RPMI7951 (cell line): ENCODE results near the gene SERGEF. TPM values are rescaled to one million over a fixed set of nuclear protein-coding genes. Genes with fewer than 3 reads are reported as not detected.

Source experiments
- DNase-seq: peaks from one replicate; pipeline ENCODE4 v3.0.0-alpha.2; 2012; ENCODE audit warnings: low read depth
- total RNA-seq: library from RNA; depleted of rRNA; stranded (reverse); fragments of >200 nt; shearing (Covaris generic); gene quantifications from 2 replicates; pipeline ENCODE4 v1.2.3, GENCODE V29; 2014

SERGEF gene
- total RNA-seq, 1 experiment from 2014 or later = 15.6 TPM

DNA sequence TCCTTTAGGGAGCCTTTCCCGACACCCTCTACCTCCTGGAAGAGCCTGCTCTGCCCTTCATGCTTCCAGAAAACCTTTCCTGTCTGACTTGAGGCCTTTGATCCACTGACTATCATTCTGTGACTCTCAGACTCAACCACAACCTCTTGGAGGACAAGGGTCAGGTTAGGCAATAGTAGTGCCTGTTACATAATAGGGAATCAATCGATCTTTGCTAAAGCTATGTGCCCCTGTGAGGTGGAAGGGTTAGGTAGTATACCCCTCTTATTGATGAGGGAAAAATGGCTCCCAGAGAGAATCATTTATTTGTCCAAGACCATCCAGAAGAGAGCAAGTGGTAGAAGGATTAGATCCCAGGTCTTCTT, 262.1 kb downstream of the SERGEF start:
- DNase-seq = no peak

DNA sequence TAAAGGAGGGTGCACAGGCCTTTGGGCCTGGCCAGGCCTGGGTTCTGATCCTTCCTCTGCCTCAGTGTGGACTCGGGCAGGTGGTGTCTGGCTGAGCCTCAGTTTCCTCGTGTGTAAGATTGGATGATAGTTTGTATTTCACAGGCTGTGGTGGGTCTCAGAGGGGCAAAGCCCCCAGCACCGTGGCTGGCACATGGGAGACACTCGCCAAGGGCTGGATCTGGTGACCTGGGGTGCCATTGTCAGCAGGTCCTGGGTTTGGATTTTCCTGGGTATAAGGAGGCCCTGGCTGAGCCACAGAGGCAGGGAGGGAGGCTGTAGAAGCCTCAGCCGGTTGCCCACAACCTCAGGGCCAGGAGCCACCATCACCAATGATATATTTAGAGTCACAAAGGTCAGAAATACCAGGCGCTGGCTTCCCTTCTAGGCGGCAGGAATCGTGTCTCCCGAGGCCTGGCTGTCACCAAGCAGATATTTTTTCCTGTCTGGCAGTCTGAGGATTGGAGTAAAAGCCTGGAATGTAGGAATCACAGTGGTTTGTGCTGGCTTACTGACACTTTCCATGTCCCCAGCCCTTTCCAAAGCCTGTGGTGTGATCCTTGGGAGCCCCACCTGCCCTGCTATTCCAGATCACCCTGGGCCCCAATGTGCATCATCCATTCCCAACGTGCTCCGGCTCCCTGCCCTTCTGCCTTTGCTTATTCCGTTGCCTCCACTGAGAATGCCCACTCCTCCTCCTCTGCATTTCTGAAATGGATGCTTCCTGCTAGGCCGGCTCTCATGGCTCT, 262.6 kb downstream of the SERGEF start:
- no peak for DNase-seq

DNA sequence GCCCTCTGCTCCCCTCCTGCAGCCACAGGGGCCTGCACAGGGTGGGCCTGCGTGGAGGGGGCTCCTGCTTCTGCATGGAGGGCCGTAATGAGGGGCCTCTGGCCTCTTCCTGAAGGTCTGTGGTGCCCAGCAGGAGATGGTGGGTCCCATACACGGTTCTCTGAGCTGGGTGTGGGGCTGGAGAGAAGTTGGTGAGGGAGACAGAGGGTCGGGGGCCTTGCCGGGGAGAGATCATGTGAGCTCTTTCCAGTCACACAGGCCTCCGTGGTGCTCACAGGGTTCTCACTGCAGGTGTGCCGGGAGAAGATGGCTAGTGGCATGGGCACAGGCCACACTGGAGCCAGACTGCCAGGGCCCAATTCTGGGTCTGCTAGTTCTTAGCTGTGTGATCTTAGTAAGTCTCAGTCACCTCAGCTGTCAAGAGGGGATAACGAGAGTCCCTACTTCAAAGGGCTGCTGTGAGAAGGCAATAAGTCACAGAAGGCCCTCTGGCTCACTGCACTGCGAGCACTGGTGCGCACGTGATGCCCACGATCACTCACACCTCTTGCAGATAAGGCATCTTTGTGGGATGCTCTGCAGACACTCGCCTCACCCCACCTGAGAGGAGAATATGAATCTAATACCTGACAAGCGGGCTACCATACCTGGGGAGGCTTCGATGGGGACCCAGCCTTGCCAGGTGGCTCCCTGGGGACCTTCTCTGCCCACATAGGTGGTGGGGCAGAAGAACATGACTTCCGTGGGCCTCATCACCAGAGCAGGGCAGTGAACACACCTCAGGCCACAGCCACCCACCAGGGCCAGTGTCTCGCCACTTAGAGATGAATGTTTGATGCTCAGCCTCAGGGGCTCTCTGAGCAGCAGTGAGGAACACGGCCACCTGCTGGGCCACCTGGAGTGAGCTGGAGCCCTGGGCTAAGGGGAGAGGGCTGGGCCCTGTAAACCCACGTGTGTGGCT, 263.8 kb downstream of the SERGEF start:
- DNase-seq = no peak

DNA sequence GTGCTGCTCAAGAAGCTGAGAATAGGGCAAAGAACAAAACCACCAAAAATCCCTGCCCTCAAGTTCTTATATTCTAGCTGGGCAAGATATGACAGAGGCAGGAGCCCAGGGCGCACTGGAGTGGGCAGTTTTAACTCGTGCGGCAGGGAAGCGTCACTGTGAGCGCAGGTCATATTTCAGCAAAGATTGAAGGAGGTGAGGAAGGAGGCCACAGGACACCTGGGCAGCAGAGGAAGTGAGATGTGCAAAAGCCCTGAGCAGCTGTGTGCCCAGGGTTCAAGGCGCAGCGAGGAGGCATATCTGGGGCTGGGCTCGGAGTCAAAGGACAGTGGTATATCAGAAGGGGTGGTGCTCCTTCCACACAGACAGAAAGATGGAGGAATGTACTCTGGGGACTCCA, 264.8 kb downstream of the SERGEF start:
- DNase-seq = no peak

DNA sequence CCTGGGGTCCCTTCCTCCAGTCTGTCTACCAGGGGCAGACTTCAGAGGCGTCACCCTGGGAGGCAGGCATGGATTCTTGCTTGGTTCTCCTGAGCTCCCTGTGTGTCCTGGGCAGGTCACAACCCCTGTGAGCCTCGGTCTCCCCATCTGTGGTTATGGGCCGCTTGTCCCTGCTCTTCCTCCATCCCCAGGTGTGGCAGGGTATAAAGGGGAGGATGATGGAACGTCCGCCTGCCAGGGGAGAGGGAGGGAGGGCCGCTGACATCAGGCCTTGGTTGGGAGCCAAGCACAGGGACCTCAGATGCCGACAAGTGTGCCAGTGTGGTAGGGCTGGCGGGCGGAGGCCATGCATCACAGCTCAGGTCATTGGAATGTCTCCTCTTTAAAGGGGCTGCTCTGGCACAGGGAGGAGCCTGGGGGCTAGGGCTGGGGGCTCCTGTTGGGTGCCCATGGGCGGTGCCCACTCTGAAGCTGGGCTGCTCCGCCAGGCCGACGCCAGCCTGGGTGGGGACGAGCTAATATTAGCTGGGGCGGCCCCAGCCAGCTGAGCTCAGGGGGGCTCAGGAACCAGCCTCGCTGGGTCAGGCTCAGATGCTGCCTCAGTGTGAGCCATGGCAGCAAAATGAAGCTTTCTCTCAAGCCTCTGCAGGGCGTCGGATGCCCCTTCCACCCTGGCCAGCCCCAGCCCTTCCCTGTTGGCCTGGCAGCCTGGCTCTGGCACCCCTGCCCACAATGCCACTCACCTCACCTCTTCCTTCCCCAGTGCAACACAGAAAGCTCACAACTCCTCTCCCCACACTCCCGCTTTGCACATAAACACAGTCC, 265.5 kb downstream of the SERGEF start:
- DNase-seq = no peak

DNA sequence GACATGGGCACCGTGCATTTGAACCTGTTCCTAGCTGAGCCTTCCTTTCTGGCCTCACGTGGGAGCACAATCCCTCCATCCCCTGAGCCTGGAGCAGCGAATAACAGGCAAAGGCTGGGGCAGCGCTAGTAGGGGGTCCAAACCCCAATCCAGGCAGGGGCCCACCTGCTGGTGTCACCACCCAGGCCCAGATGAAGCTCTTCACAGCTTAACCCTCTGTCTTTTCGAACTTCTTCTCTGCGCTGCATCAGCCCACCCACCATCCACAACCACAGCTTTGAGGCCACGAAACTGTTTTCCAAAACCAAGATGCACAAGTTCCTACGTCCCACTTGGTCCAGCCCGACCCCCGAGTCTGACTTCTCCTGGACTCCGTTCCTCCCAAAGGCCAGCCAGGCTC, 266.8 kb downstream of the SERGEF start:
- DNase-seq = no peak

DNA sequence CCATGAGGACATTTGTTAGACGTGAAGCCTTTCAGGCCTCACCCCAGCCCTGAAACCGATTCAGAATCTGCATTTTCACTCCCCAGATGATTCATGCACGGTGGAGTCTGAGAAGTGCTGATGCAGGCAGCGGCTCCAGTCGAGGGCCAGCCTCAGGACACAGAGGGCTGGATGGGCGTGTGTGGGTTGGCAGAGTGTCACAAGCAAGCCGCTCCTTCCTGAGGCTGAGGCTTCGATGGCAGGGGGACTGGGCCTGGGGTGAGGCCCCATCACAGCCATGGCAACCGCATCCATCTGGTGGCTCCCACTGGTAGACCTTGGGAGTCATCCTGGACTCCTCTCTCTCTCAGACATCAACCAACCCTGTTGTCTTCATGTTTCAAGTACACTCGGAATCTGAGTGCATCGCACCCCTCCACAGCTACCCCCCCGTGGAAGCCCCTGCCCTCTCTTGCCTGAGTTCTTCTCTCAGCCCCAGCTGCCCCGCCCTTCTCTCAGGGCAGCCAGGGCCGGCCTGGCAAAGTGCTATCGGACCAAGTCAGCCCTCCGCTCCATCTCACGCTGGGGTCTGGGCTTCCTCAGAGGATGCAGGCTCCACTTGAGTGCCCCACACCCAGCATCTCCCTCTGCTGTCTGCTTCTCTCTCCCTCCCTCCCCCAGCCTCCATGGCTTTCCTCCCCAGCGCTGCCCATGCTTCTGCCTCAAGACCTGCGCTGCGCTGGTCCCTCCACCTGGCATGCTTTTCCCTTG, 267.6 kb downstream of the SERGEF start:
- no peak for DNase-seq

DNA sequence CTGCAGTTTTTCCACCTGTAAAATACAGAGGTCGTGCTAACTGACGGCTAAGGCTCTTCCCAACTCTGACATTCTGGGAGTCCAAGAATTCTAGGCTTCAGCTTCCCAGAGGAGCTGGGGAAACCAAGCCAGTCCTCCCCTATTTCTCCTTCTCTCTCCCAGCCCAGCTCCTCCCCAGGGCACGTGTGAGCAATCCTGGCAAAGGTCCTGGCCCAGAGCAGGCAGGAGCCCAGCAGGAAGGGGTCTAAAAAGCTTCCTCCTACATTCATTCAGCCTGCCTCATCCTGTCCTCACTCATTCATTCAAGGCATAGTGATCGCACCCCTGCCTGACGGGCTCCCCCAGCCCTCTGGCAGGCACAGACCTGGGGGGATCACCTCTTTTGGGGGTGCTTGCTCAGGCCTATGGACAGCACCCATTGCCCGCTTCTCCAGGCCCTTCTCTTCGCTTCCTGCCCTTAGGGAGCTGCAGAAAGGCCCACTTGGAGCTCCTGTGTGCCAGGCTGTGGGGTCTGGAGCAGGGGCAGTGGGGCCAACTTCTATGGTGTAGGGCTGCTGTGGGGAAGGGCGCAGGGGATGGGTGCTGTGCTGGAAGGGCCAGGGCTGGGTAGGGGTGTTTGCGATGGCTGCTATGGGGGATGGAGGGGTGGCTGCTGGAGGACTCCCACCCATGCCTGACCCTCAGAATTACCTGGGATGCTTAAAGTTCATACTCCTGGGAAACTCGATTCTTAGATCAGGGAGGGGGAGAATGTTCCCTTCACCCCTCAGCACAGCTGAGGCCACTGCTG, 268.5 kb downstream of the SERGEF start:
- peak; percentile 11 for DNase-seq

DNA sequence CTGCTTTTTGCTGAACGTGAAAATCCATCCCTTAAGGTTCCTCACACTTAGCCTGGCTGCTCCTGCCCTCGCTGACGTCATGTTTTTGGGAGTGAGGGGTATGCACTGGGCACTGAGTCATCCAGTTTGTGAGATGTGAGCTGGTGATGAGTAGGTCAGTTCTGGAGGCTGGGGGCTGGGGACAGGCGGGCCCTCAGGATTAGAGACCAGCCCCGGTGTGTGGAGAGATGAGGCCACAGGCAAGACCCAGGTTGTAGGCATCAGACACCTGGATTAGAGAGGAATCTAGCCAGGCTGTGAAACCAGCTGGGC, 269.1 kb downstream of the SERGEF start:
- peak; percentile 19 for DNase-seq

DNA sequence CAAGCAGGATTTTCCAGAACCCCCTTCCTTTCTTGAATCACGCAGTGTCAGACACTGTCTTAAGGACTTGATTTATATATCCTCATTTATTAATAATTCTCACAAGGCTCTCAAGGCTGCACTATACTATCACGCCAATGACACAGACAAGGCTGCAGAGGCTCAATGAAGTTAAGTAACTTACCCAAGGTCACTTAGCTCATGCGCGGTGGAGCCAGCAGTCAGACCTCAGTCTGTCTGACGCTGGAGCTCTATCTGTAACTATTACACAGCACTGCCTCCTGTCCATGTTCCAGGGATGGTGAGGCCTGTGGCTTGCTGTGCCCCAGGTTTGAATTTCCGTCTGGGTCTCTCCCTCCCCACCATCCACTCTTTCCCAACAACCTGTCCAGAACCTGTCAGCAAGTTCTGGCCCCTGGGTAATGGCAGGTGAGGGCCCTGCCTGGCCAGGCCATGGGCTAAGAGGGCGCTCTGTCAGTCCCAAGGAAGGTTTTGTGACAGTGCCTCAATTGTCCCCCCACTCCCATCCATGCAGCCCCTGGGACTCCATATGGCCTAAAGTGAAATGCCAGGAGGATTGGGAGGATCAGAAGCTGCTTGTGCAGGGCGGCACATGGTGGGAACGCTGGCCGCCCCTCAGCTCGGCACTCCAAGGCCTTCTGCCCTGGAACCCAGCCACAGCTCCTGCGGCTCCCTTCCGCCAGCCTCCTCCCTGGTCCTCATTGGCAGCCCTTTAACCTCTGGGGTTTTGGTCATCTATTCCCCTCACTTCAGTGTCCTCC, 269.6 kb downstream of the SERGEF start:
- no peak for DNase-seq

DNA sequence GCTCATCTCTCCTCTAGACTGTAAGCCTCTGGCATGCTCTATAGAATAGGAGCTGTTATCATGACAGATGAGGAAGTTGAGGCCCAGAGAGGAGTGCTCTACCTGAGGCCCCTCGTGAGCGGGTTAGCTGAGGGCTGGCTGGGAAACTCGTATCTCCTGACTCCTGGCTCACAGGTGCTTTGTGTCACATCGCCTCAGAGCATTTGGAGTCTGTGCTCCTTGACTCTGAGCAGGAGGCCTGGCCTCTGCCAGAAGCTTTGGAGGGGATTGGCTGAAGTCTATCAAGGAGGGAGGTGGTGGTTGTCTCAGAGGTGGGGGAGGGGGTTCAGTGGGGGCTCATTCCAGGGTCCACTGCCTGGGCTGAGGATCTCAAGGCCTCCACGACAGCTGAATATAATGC, 270.8 kb downstream of the SERGEF start:
- DNase-seq = no peak

DNA sequence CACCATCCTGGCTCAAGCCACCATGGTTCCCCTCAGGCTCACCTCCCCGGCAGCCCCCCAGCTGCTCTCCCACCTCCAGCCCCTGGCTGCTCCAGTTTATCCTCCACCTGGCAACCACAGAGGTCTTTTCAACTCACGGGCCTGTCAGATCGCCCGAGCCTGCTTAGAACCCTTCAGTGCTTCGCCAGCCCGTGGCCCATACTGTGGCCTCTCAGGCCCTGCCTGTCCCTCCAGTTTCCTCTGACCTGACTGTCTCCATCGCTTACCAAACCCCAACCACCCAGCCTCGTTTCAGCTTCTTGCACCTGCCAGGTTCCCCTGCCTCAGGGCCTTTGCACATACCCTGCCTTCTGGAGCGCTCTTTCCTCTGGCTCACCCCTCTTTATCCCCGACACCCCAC, 271.4 kb downstream of the SERGEF start:
- DNase-seq = no peak

DNA sequence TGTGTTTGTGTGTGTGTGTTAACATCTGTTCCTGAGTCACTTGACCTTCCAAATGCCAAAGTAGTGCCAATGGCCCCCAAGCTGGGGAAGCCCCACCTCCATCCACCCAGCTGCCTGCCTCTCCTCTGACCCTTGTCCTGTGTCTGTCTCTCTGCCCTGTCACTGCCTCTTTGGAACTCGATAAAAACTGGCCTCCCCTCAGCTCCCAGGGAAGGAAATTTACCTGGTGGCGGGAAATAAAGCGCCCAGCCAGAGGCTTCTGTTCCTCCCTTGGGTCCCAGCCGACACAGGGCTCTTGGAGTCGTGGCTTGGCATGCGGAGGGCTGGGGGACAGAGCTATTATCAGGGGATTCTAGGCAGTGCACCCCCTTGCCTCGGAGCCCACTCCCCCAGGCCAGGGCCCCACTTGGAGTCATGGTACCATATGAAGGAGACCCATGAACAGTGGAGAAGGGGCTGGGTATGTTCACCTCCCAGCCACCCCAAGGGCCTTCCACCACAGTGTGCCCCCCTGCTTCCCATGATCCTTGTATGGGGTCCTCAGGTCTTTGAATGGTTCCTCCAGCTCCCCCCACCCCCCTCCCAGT, 272.1 kb downstream of the SERGEF start:
- DNase-seq = no peak

DNA sequence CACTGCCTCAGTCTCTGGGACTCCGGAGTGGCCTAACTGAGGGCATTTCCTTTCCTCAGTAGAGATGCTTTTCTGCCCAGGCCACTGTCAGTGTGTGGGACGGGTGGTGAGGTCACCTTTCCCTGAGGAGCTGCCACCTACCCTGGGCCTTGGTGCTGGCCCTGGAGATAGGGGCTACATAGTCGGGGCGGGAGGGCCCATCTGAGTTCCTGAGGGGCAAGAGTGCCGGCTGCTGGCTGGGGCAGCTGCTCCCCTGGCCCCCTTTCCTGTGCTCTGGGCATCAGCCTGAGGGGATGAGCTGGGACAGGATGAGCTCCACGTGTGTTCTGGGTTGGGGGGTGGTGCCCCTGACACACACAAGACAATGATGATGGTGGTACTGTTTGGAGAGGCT, 272.9 kb downstream of the SERGEF start:
- no peak for DNase-seq

DNA sequence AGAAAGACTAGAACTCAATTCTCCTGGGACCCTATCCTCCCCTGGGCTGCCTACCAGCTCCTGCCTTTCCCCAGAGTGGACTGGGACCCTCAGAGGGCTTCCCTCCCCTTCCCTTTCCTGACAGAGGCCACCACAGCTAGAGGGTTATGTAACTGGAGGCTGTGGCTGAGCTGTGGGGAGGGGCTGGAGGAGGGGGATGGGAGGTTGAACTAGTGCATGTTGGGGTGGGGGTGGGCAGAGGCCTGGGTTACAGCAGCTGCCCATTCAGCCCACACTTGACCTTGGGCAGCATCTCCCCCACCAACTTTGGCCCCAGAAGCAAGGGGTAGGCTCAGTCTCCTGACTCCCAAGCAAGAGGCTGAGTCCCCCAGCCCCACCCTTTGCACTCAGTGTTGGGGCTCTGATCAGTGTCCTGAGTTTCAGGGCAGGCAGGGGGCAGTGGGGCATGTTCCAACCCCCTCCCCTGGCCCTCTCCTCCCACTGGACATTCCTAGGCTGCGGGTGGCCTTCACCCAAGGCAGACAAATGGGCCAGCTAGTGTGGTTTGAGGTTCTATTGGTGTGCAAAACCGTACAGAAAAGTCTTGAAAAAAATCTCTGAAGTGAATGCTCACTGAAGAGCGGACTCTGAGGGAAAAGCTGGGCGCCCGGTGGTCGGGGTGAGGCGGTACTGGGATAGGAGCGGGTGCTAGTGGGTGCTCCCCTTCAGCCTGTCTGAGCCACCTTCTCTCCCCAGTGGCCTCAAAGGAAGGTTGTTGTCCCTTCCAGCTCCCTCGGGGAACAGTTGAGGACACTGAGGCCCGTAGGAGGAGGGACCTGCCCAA, 274.5 kb downstream of the SERGEF start:
- no peak for DNase-seq
